SK-N-SH (cell line): ENCODE data around the gene IFT172. TPM values are rescaled to one million over a fixed set of nuclear protein-coding genes. Genes with fewer than 3 reads are reported as not detected.

ENCODE experiments used
- CTCF ChIA-PET: fragments of 300-600, 350-600 bp; formaldehyde crosslinking; extraction: SDS; loops from one replicate; lab custom pipeline; 2021; lab: Yijun Ruan, JAX
- POLR2A ChIA-PET: fragments of 350-600 bp; sonication (Branson Sonifier 250); formaldehyde crosslinking; extraction: SDS; loops from one replicate; lab custom pipeline; 2020; ENCODE audit warnings: antibody characterized with exemption, inconsistent platforms; lab: Yijun Ruan, JAX
- DNase-seq: peaks from one replicate; pipeline ENCODE4 v3.0.0; 2012
- H2AFZ ChIP-seq: fragments of 200-600 bp; sonication (generic); 2 replicates; pipeline ENCODE4 v1.8.1; 2016; ENCODE audit warnings: antibody characterized with exemption, mild to moderate bottlenecking, low read depth
- H3F3A ChIP-seq: fragments of 200-600 bp; sonication (generic); replicated peaks from 2 replicates; pipeline ENCODE3; 2016; ENCODE audit warnings: antibody characterized with exemption, mild to moderate bottlenecking; ENCODE audit not compliant: insufficient read depth
- H3K27ac ChIP-seq, 2 experiments: fragments of 200-500 bp in 1 of 2; fragments of 200-600 bp in 1 of 2; sonication (Bioruptor generic) in 1 of 2; sonication (generic), shearing (Covaris generic) in 1 of 2; 2 replicates each; pipeline versions ENCODE4 v1.5.1 to v1.6.1; 2014 to 2016; ENCODE audit warnings: low read depth in 2 of 2, inconsistent platforms in 1 of 2, low read length in 1 of 2, mild to moderate bottlenecking in 1 of 2, mixed read lengths in 1 of 2
- H3K27me3 ChIP-seq: fragments of 200-600 bp; sonication (generic), shearing (Covaris generic); 2 replicates; pipeline ENCODE4 v1.6.1; 2016; ENCODE audit warnings: mixed run types; ENCODE audit not compliant: insufficient read depth
- H3K36me3 ChIP-seq, 2 experiments: fragments of 200-500 bp in 1 of 2; fragments of 200-600 bp in 1 of 2; sonication (Bioruptor generic) in 1 of 2; sonication (generic) in 1 of 2; replicated peaks in 1 of 2; 2 replicates each; pipeline versions ENCODE3 to v1.5.1; 2014 to 2016; ENCODE audit warnings: low read length in 1 of 2, mild to moderate bottlenecking in 1 of 2; ENCODE audit not compliant: insufficient read depth in 2 of 2, control insufficient read depth in 1 of 2
- H3K4me1 ChIP-seq, 2 experiments: fragments of 200-500 bp in 1 of 2; fragments of 200-600 bp in 1 of 2; sonication (Bioruptor generic) in 1 of 2; sonication (generic), shearing (Covaris generic) in 1 of 2; 2 replicates each; pipeline versions ENCODE4 v1.5.1 to v1.6.1; 2014 to 2016; ENCODE audit warnings: low read depth in 1 of 2, low read length in 1 of 2, mixed run types in 1 of 2; ENCODE audit not compliant: insufficient read depth in 2 of 2, control insufficient read depth in 1 of 2
- H3K4me2 ChIP-seq: fragments of 200-600 bp; sonication (generic), shearing (Covaris generic); 2 replicates; pipeline ENCODE4 v1.6.1; 2017; ENCODE audit warnings: mixed run types
- H3K4me3 ChIP-seq, 2 experiments: fragments of 200-500 bp in 1 of 2; fragments of 200-600 bp in 1 of 2; sonication (Bioruptor generic) in 1 of 2; sonication (generic), shearing (Covaris generic) in 1 of 2; 2 replicates each; pipeline versions ENCODE4 v1.5.1 to v1.8.1; 2014 to 2016; ENCODE audit warnings: low read depth in 2 of 2, inconsistent platforms in 1 of 2, low read length in 1 of 2, mild to moderate bottlenecking in 1 of 2, mixed read lengths in 1 of 2, moderate library complexity in 1 of 2
- H3K79me2 ChIP-seq: fragments of 200-600 bp; sonication (generic); 2 replicates; pipeline ENCODE4 v1.8.1; 2017; ENCODE audit warnings: mild to moderate bottlenecking; ENCODE audit not compliant: insufficient read depth
- H3K9ac ChIP-seq: fragments of 200-600 bp; sonication (generic); 2 replicates; pipeline ENCODE4 v1.6.1; 2017; ENCODE audit warnings: mixed run types
- H3K9me2 ChIP-seq: fragments of 200-600 bp; sonication (generic); 2 replicates; pipeline ENCODE4 v1.6.1; 2017; ENCODE audit warnings: mixed run types
- H3K9me3 ChIP-seq: fragments of 200-600 bp; sonication (generic); 2 replicates; pipeline ENCODE4 v1.6.1; 2017; ENCODE audit warnings: mixed run types, mild to moderate bottlenecking, moderate library complexity
- H4K20me1 ChIP-seq: fragments of 200-600 bp; sonication (generic); 2 replicates; pipeline ENCODE4 v1.6.1; 2017; ENCODE audit warnings: mild to moderate bottlenecking, mixed run types; ENCODE audit not compliant: insufficient read depth
- CHD2 ChIP-seq: fragments of 150-350 bp; IDR thresholded peaks from 2 replicates; pipeline ENCODE4 v1.6.1; 2018; ENCODE audit warnings: low read length; ENCODE audit not compliant: partially characterized antibody
- ELF1 ChIP-seq: IDR thresholded peaks from 2 replicates; pipeline ENCODE4 v1.4.0; 2012
- FOXM1 ChIP-seq: IDR thresholded peaks from 2 replicates; pipeline ENCODE4 v1.4.0; 2012; ENCODE audit warnings: low read depth, mild to moderate bottlenecking
- GABPA ChIP-seq: IDR thresholded peaks from 2 replicates; pipeline ENCODE4 v1.4.0; 2012; ENCODE audit warnings: low read depth, mild to moderate bottlenecking
- MAX ChIP-seq: IDR thresholded peaks from 2 replicates; pipeline ENCODE4 v1.4.0; 2012; ENCODE audit warnings: low read depth
- MXI1 ChIP-seq: IDR thresholded peaks from 2 replicates; pipeline ENCODE4 v1.6.1; 2012; ENCODE audit warnings: mild to moderate bottlenecking, low read depth, low read length, improper control_type of control experiment
- NFIC ChIP-seq: IDR thresholded peaks from 2 replicates; pipeline ENCODE4 v1.4.0; 2012; ENCODE audit warnings: borderline replicate concordance
- NRF1 ChIP-seq: IDR thresholded peaks from 2 replicates; pipeline ENCODE4 v1.6.1; 2012; ENCODE audit warnings: low read depth, mild to moderate bottlenecking, low read length
- POLR2AphosphoS5 ChIP-seq: IDR thresholded peaks from 2 replicates; pipeline ENCODE4 v1.6.1; 2012; ENCODE audit warnings: low read depth, low read length
- RAD21 ChIP-seq: IDR thresholded peaks from 2 replicates; pipeline ENCODE4 v1.6.1; 2012; ENCODE audit warnings: mild to moderate bottlenecking, low read length
- REST ChIP-seq: IDR thresholded peaks from 2 replicates; pipeline ENCODE4 v1.6.1; 2012; ENCODE audit warnings: mild to moderate bottlenecking, low read depth, low read length, moderate library complexity
- RFX5 ChIP-seq: IDR thresholded peaks from 2 replicates; pipeline ENCODE4 v1.6.1; 2012; ENCODE audit warnings: mild to moderate bottlenecking, improper control_type of control experiment, low read length
- SIN3A ChIP-seq: IDR thresholded peaks from 2 replicates; pipeline ENCODE4 v1.6.1; 2012; ENCODE audit warnings: low read depth, mild to moderate bottlenecking, low read length, moderate library complexity, borderline replicate concordance
- TAF1 ChIP-seq: IDR thresholded peaks from 2 replicates; pipeline ENCODE4 v1.6.1; 2012; ENCODE audit warnings: low read depth, mild to moderate bottlenecking, low read length, moderate library complexity, borderline replicate concordance
- TCF12 ChIP-seq: IDR thresholded peaks from 2 replicates; pipeline ENCODE4 v1.4.0; 2012
- ZBTB33 ChIP-seq: IDR thresholded peaks from 2 replicates; pipeline ENCODE4 v1.4.0; 2012; ENCODE audit warnings: low read depth, borderline replicate concordance
- WGBS: methylation state at CpG from one replicate; pipeline ENCODE4 v1.1.6; 2017; ENCODE audit warnings: low lambda C conversion rate; 5-methylcytosine and 5-hydroxymethylcytosine counted together
- polyA plus RNA-seq, 3 experiments: library from polyadenylated mRNA; depleted of rRNA; stranded (reverse); fragments of >200 nt; gene quantifications; 2 replicates each; pipeline ENCODE4 v1.2.3, GENCODE V29; 2012

The IFT172 gene
- polyA plus RNA-seq, 1 of the 3 experiments (the other 2 are of a cell fraction), result 31.3 TPM

- ChIA-PET POLR2A (interaction anchor here (0.6 to 2.5 kb wide), 22 partner anchors 9 to 274 kb away, joined by 3 to 66 read pairs (median 4); partner anchors contain the start of genes CCDC121, FNDC4, GPN1 and GTF3C2), CTCF (interaction anchor here (0.6 to 5.3 kb wide), 26 partner anchors 9 to 1593 kb away, joined by 3 to 94 read pairs (median 4); partner anchors contain the start of genes NRBP1, SLC4A1AP, SNX17 and SUPT7L)
- H3F3A ChIP-seq, result peaks cover 15% of the 10 kb centered on the region
- H3K27ac ChIP-seq, result peak within 1 kb of the TSS; percentile 82 to 90
- H3K4me1 ChIP-seq, result peaks cover 0 to 6% of the 10 kb centered on the region in 2 experiments; a peak in 2 of 4 replicates
- H3K4me3 ChIP-seq, result peak within 1 kb of the TSS; percentile 78 to 98
- 2% methylated on average over 16 of the region's 82 CpGs for WGBS
- peak; percentile 99 for DNase-seq
- TF ChIP-seq ZBTB33 (peak; percentile 97), RAD21 (no peak), TAF1 (peak; percentile 98), MAX (peak; percentile 95), CHD2 (peak; percentile 99), SIN3A (peak; percentile 89), MXI1 (peak; percentile 84), POLR2AphosphoS5 (peak; percentile 99), NRF1 (peak; percentile 64), RFX5 (peak; percentile 57; the same call in 1 of the 2 replicates), REST (no peak; the same call in none of the 2 replicates), GABPA (peak; percentile 90), ELF1 (peak; percentile 77; the same call in 1 of the 2 replicates), TCF12 (peak; percentile 39; the same call in 1 of the 2 replicates), NFIC (no peak), FOXM1 (no peak)
- peak within 1 kb of the TSS; percentile 94 for H3K9ac ChIP-seq
- peak within 1 kb of the TSS; percentile 80 for H3K4me2 ChIP-seq
- peaks cover 0 to 4% of the 10 kb centered on the region in 2 experiments for H3K36me3 ChIP-seq
- no peaks in the 10 kb centered on the region for H3K9me2 ChIP-seq
- peaks cover 38% of the 10 kb centered on the region for H4K20me1 ChIP-seq
- H3K27me3 ChIP-seq, result no peaks in the 10 kb centered on the region
- H2AFZ ChIP-seq, result peak within 1 kb of the TSS; percentile 95
- peaks cover 49% of the 10 kb centered on the region for H3K79me2 ChIP-seq
- H3K9me3 ChIP-seq, result no peaks in the 10 kb centered on the region
Observed at GRCh38 chr2:27409321-27410073, 80.0 kb downstream of the IFT172 start, which contains the start of gene PPM1G. TSS of gene PPM1G (minus strand) at chr2:27409591. CDS start at chr2:27409422, 169 bp downstream.
